ENCODE data around the gene MAGEA8. TPM values are rescaled to one million over a fixed set of nuclear protein-coding genes. Genes with fewer than 3 reads are reported as not detected.

The MAGEA8 gene
- total RNA-seq, 2 donors from 2014 or later: not detected

- Histone ChIP-seq H3K4me1 (no peaks in the 10 kb centered on the region), H3K27ac (no peak overlapping the region), H3K27me3 (no peaks in the 10 kb centered on the region), H3K9me3 (peaks cover 0 to 6% of the 10 kb centered on the region in 2 donors), H3K4me3 (no peak overlapping the region), H3K36me3 (no peaks in the 10 kb centered on the region)
- DNase-seq (ENCODE audit: low spot score): no peak
- no peak for TF ChIP-seq CTCF (IDR thresholded peaks at IDR 0.05)
Measured at GRCh38 chrX:149858592-149858991, 22.4 kb upstream of the MAGEA8 start.

GRCh38 chrX:149860445-149860844, 20.5 kb upstream of the MAGEA8 start:
- no peak for TF ChIP-seq CTCF (IDR thresholded peaks at IDR 0.05)
- H3K27ac ChIP-seq: no peak overlapping the region
- no peaks in the 10 kb centered on the region for H3K27me3 ChIP-seq
- no peaks in the 10 kb centered on the region for H3K4me1 ChIP-seq
- no peak overlapping the region for H3K4me3 ChIP-seq
- no peak for DNase-seq (ENCODE audit: low spot score)
- no peaks in the 10 kb centered on the region for H3K36me3 ChIP-seq
- H3K9me3 ChIP-seq: peaks cover 0 to 6% of the 10 kb centered on the region in 2 donors

- Histone ChIP-seq H3K4me1 (no peaks in the 10 kb centered on the region), H3K9me3 (no peaks in the 10 kb centered on the region), H3K27ac (no peak overlapping the region), H3K27me3 (no peaks in the 10 kb centered on the region), H3K4me3 (no peak overlapping the region), H3K36me3 (no peaks in the 10 kb centered on the region)
- DNase-seq (ENCODE audit: low spot score): no peak
- no peak for TF ChIP-seq CTCF (IDR thresholded peaks at IDR 0.05)
Measured at GRCh38 chrX:149865390-149865789, 15.6 kb upstream of the MAGEA8 start.

GRCh38 chrX:149867488-149867887, 13.5 kb upstream of the MAGEA8 start:
- Histone ChIP-seq H3K4me1 (no peaks in the 10 kb centered on the region), H3K36me3 (no peaks in the 10 kb centered on the region), H3K27me3 (no peaks in the 10 kb centered on the region), H3K4me3 (no peak overlapping the region), H3K27ac (no peak overlapping the region), H3K9me3 (no peaks in the 10 kb centered on the region)
- TF ChIP-seq CTCF (IDR thresholded peaks at IDR 0.05): no peak
- no peak for DNase-seq (ENCODE audit: low spot score)

- Histone ChIP-seq H3K9me3 (no peaks in the 10 kb centered on the region), H3K4me3 (no peak overlapping the region), H3K27me3 (no peaks in the 10 kb centered on the region), H3K27ac (no peak overlapping the region), H3K36me3 (no peaks in the 10 kb centered on the region), H3K4me1 (no peaks in the 10 kb centered on the region)
- TF ChIP-seq CTCF (IDR thresholded peaks at IDR 0.05): no peak
- no peak for DNase-seq (ENCODE audit: low spot score)
Measured at GRCh38 chrX:149870840-149871239, 10.1 kb upstream of the MAGEA8 start.

- H3K4me1 ChIP-seq: no peaks in the 10 kb centered on the region
- TF ChIP-seq CTCF (IDR thresholded peaks at IDR 0.05): no peak
- no peak overlapping the region for H3K4me3 ChIP-seq
- no peak overlapping the region for H3K27ac ChIP-seq
- no peaks in the 10 kb centered on the region for H3K27me3 ChIP-seq
- no peaks in the 10 kb centered on the region for H3K9me3 ChIP-seq
- DNase-seq (ENCODE audit: low spot score): no peak
- no peaks in the 10 kb centered on the region for H3K36me3 ChIP-seq
Measured at GRCh38 chrX:149871433-149871832, 9.6 kb upstream of the MAGEA8 start.
